ENCODE data around the gene USHBP1. TPM values are rescaled to one million over a fixed set of nuclear protein-coding genes. Genes with fewer than 3 reads are reported as not detected.

Gene USHBP1
- 0.23 and 0.57 TPM in 2 replicates for total RNA-seq
- long read RNA-seq = 0 reads

GRCh38 chr19:17264641-17264979 lies at the start of gene USHBP1:
USHBP1 (minus strand) TSS chr19:17264745; CDS start chr19:17264299, 446 bp downstream.
- DNase-seq (ENCODE audit: low read depth, low spot score) = no peak
- peaks cover 5% of the 10 kb centered on the region for H3K27me3 Mint-ChIP-seq (ENCODE audit: low read depth)
- peaks cover 20% of the 10 kb centered on the region for H3K4me1 Mint-ChIP-seq
- H3K27ac Mint-ChIP-seq (ENCODE audit: unreplicated experiment) = no peak within 1 kb of the TSS
- no peak within 1 kb of the TSS for H3K4me3 Mint-ChIP-seq
- H3K9me3 Mint-ChIP-seq = peaks cover 5% of the 10 kb centered on the region
- H3K36me3 Mint-ChIP-seq (ENCODE audit: low read depth) = no peaks in the 10 kb centered on the region
- TF ChIP-seq CTCF (conservative IDR thresholded peaks at IDR 0.05) = no peak

- DNase-seq (ENCODE audit: low read depth, low spot score) = no peak
- H3K4me3 Mint-ChIP-seq = peak overlapping the region; percentile 23
- no peak for TF ChIP-seq CTCF (conservative IDR thresholded peaks at IDR 0.05)
- peaks cover 19% of the 10 kb centered on the region for H3K4me1 Mint-ChIP-seq
- H3K27ac Mint-ChIP-seq (ENCODE audit: unreplicated experiment) = no peak overlapping the region
- no peaks in the 10 kb centered on the region for H3K27me3 Mint-ChIP-seq (ENCODE audit: low read depth)
- no peaks in the 10 kb centered on the region for H3K36me3 Mint-ChIP-seq (ENCODE audit: low read depth)
- no peaks in the 10 kb centered on the region for H3K9me3 Mint-ChIP-seq
These were observed 49.6 kb upstream of the USHBP1 start for GRCh38 chr19:17314007-17314593.

- H3K4me3 Mint-ChIP-seq = peak overlapping the region; percentile 77
- no peak for DNase-seq (ENCODE audit: low read depth, low spot score)
- H3K36me3 Mint-ChIP-seq (ENCODE audit: low read depth) = no peaks in the 10 kb centered on the region
- TF ChIP-seq CTCF (conservative IDR thresholded peaks at IDR 0.05) = no peak
- H3K27me3 Mint-ChIP-seq (ENCODE audit: low read depth) = no peaks in the 10 kb centered on the region
- H3K27ac Mint-ChIP-seq (ENCODE audit: unreplicated experiment) = no peak overlapping the region
- H3K4me1 Mint-ChIP-seq = peaks cover 29% of the 10 kb centered on the region
- no peaks in the 10 kb centered on the region for H3K9me3 Mint-ChIP-seq
These were observed 47.9 kb upstream of the USHBP1 start for GRCh38 chr19:17312189-17313113.

GRCh38 chr19:17311455-17312188 lies 47.1 kb upstream of the USHBP1 start:
- Mint-ChIP-seq H3K27me3 (ENCODE audit: low read depth) (no peaks in the 10 kb centered on the region), H3K27ac (ENCODE audit: unreplicated experiment) (no peak overlapping the region), H3K9me3 (no peaks in the 10 kb centered on the region), H3K36me3 (ENCODE audit: low read depth) (no peaks in the 10 kb centered on the region), H3K4me3 (peak overlapping the region; percentile 77), H3K4me1 (peaks cover 30% of the 10 kb centered on the region)
- DNase-seq (ENCODE audit: low read depth, low spot score) = no peak
- TF ChIP-seq CTCF (conservative IDR thresholded peaks at IDR 0.05) = no peak

GRCh38 chr19:17309965-17310461 lies 45.5 kb upstream of the USHBP1 start:
- H3K4me3 Mint-ChIP-seq = peak overlapping the region; percentile 97
- peaks cover 3% of the 10 kb centered on the region for H3K27me3 Mint-ChIP-seq (ENCODE audit: low read depth)
- peak overlapping the region; percentile 63 for H3K27ac Mint-ChIP-seq (ENCODE audit: unreplicated experiment)

More at GRCh38 chr19:17309965-17310461, 45.5 kb upstream of the USHBP1 start:
- H3K36me3 Mint-ChIP-seq (ENCODE audit: low read depth) = no peaks in the 10 kb centered on the region
- no peak for DNase-seq (ENCODE audit: low read depth, low spot score)
- H3K4me1 Mint-ChIP-seq = peaks cover 43% of the 10 kb centered on the region
- no peak for TF ChIP-seq CTCF (conservative IDR thresholded peaks at IDR 0.05)
- H3K9me3 Mint-ChIP-seq = no peaks in the 10 kb centered on the region

All from neural crest cell (in vitro differentiated cells).